ENCODE measurements around the gene ZMYND10.

GRCh38 chr3:50325497-50326181, 19.9 kb downstream of the ZMYND10 start:
- TF ChIP-seq CTCF (conservative IDR thresholded peaks at IDR 0.05; ENCODE audit: low read length) (no peak), EZH2phosphoT487 (IDR thresholded peaks at IDR 0.05; ENCODE audit: borderline replicate concordance, low read depth, low read length) (no peak)

Data from OCI-LY7 (cell line).